Natural killer cell (primary cell): ENCODE measurements around the gene LCN6. TPM values are rescaled to one million over a fixed set of nuclear protein-coding genes. Genes with fewer than 3 reads are reported as not detected.

Source experiments
- ATAC-seq, 3 donors: fragments of 150-1000 bp in 2 of 3; fragments of 200-7000 bp in 1 of 3; cut with Tn5 transposase; 1 replicate in 1 of 3; 2 replicates in 2 of 3; pipeline ENCODE4 v1.10.0; 2021; ENCODE audit warnings: mild to moderate bottlenecking in 2 of 3, moderate library complexity in 2 of 3
- DNase-seq, 2 donors: peaks; one replicate each; pipeline versions ENCODE4 v3.0.0 to v3.0.0-alpha.2; 2013 to 2021; ENCODE audit warnings: mixed read lengths in 1 of 2
- H3K27ac ChIP-seq: one replicate; pipeline ENCODE4 v1.5.1; 2013; ENCODE audit warnings: mild to moderate bottlenecking, low read length
- H3K27me3 ChIP-seq: one replicate; pipeline ENCODE4 v1.6.1; 2013; ENCODE audit warnings: low read length; ENCODE audit not compliant: control insufficient read depth, insufficient read depth
- H3K36me3 ChIP-seq: one replicate; pipeline ENCODE4 v1.6.1; 2013; ENCODE audit warnings: low read length; ENCODE audit not compliant: control insufficient read depth, insufficient read depth
- H3K4me1 ChIP-seq: one replicate; pipeline ENCODE4 v1.6.1; 2013; ENCODE audit warnings: low read length; ENCODE audit not compliant: control insufficient read depth, insufficient read depth
- H3K4me3 ChIP-seq: one replicate; pipeline ENCODE4 v1.5.1; 2013; ENCODE audit warnings: low read length
- H3K9me3 ChIP-seq: one replicate; pipeline ENCODE4 v1.6.1; 2013; ENCODE audit warnings: low read length; ENCODE audit not compliant: control insufficient read depth, insufficient read depth
- H3K27ac Mint-ChIP-seq, 2 donors: one replicate each; pipeline ENCODE4 v1.8.0; 2022; ENCODE audit warnings: mild to moderate bottlenecking in 2 of 2, mixed read lengths in 2 of 2, moderate library complexity in 1 of 2
- H3K27me3 Mint-ChIP-seq, 2 donors: one replicate each; pipeline ENCODE4 v1.8.0; 2022; ENCODE audit warnings: low read depth in 2 of 2, mixed read lengths in 2 of 2
- H3K36me3 Mint-ChIP-seq: one replicate; pipeline ENCODE4 v1.8.0; 2022; ENCODE audit warnings: mixed read lengths
- H3K4me1 Mint-ChIP-seq, 2 donors: one replicate each; pipeline ENCODE4 v1.8.0; 2022; ENCODE audit warnings: mixed read lengths in 2 of 2
- H3K4me3 Mint-ChIP-seq: one replicate; pipeline ENCODE4 v1.8.0; 2022; ENCODE audit warnings: mild to moderate bottlenecking, moderate library complexity, mixed read lengths
- H3K9me3 Mint-ChIP-seq, 2 donors: one replicate each; pipeline ENCODE4 v1.8.0; 2022; ENCODE audit warnings: mixed read lengths in 2 of 2
- WGBS: methylation state at CpG from one replicate; pipeline ENCODE4 v1.1.7; 2013; ENCODE audit warnings: missing lambda C conversion rate; ENCODE audit not compliant: insufficient coverage; 5-methylcytosine and 5-hydroxymethylcytosine counted together
- intact Hi-C: fragments of 100-400 bp; cut with micrococcal nuclease; formaldehyde crosslinking; loops from one replicate; pipeline ENCODE4 v1.14.2; 2022
- total RNA-seq, 4 donors: library from RNA; stranded (reverse); fragments of 120-200 nt in 1 of 4; gene quantifications; one replicate each; pipeline versions ENCODE4 v1.2.3 to v1.2.4, GENCODE V29; 2013 to 2022
- TF ChIP-seq, protein P1 (sequence below): fragments of 200-600 bp; IDR thresholded peaks from one replicate; pipeline ENCODE4 v1.8.0; 2022; ENCODE audit warnings: antibody characterized with exemption

Gene LCN6
- total RNA-seq, 3 donors from 2014 or later (not counting 1 experiment from before 2014, with no cell fraction given) = not detected

DNA sequence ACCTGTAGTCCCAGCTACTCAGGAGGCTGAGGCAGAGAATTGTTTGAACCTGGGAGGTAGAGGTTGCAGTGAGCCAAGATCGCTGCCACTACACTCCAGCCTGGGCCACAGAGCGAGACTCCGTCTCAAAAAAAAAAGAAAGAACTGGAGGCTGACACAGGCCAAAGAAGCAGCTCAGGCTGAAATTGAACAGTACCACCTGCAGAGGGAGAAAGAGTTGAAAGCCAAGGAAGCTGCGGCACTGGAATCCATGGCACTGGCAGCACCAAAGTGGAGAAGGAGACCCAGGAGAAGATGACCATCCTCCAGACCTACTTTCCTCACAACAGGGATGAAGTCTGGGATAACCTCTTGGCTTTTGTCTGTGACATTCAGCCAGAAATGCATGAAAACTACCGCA, 31.5 kb upstream of the LCN6 start:
- H3K4me3 Mint-ChIP-seq = no peak overlapping the region
- H3K36me3 Mint-ChIP-seq = no peaks in the 10 kb centered on the region
- H3K9me3 Mint-ChIP-seq = no peaks in the 10 kb centered on the region
- H3K27ac Mint-ChIP-seq = no peak overlapping the region
- peaks cover 25 to 35% of the 10 kb centered on the region in 2 donors for H3K27me3 Mint-ChIP-seq
- no peak overlapping the region for H3K27ac ChIP-seq
- H3K9me3 ChIP-seq = no peaks in the 10 kb centered on the region
- no peak overlapping the region for H3K4me3 ChIP-seq
- H3K36me3 ChIP-seq = no peaks in the 10 kb centered on the region
- no peaks in the 10 kb centered on the region for H3K27me3 ChIP-seq
- TF ChIP-seq, protein P1, sequence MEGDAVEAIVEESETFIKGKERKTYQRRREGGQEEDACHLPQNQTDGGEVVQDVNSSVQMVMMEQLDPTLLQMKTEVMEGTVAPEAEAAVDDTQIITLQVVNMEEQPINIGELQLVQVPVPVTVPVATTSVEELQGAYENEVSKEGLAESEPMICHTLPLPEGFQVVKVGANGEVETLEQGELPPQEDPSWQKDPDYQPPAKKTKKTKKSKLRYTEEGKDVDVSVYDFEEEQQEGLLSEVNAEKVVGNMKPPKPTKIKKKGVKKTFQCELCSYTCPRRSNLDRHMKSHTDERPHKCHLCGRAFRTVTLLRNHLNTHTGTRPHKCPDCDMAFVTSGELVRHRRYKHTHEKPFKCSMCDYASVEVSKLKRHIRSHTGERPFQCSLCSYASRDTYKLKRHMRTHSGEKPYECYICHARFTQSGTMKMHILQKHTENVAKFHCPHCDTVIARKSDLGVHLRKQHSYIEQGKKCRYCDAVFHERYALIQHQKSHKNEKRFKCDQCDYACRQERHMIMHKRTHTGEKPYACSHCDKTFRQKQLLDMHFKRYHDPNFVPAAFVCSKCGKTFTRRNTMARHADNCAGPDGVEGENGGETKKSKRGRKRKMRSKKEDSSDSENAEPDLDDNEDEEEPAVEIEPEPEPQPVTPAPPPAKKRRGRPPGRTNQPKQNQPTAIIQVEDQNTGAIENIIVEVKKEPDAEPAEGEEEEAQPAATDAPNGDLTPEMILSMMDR = no peak
- no peaks in the 10 kb centered on the region for H3K4me1 ChIP-seq
- 86% methylated on average over 5 of the region's 5 CpGs for WGBS
- DNase-seq (no peak), ATAC-seq (no peak)
- intact Hi-C loops = no loop called here
- H3K4me1 Mint-ChIP-seq = no peaks in the 10 kb centered on the region

DNA sequence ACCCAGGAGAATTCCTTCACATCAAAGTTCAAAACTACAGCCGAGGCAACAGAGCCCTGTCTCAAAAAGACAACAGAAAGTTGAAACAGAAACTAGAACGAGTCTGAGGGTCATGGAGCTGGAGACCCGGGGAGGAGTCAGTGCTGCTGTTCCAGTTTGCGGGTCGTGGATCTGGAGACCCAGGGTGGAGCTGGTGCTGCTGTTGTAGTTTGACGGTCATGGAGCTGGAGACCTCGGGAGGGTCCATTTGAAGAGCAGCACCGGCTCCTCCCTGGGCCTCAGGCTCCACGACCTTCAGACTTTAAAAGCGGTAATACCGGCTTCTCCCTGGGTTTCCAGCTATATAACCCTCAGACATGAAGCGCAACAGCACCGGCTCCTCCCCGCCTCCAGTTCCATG, 29.0 kb upstream of the LCN6 start:
- Histone ChIP-seq H3K27ac (no peak overlapping the region), H3K4me1 (peaks cover 5% of the 10 kb centered on the region), H3K4me3 (no peak overlapping the region), H3K27me3 (no peaks in the 10 kb centered on the region), H3K36me3 (no peaks in the 10 kb centered on the region), H3K9me3 (peaks cover 9% of the 10 kb centered on the region)
- WGBS = 76% methylated on average over 14 of the region's 14 CpGs
- H3K27me3 Mint-ChIP-seq = peaks cover 25 to 35% of the 10 kb centered on the region in 2 donors
- H3K27ac Mint-ChIP-seq = no peak overlapping the region
- peaks cover 0 to 5% of the 10 kb centered on the region in 2 donors for H3K4me1 Mint-ChIP-seq
- no peak overlapping the region for H3K4me3 Mint-ChIP-seq
- ATAC-seq (no peak), DNase-seq (no peak)
- intact Hi-C loops = no loop called here
- H3K36me3 Mint-ChIP-seq = no peaks in the 10 kb centered on the region
- no peaks in the 10 kb centered on the region for H3K9me3 Mint-ChIP-seq
- TF ChIP-seq, protein P1 = no peak

DNA sequence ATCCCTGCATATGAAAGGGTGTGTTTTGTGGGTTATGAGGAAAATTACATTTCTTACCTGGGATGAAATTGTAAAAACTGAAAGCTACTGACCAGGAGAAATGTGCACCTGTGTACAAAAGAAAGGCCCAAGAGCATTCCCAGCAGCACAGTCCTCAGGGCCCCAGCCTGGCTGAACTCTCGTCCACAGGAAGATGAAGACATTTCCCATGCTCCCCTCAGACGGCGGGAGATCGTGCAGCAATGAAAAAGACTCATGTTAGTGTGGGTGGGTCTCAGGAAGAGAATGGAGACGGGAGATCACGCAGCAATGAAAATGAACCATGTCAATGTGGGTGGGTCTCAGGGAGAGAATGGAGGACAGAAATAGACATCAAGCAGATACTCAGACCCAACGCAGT, 28.6 kb upstream of the LCN6 start:
- H3K27ac Mint-ChIP-seq = no peak overlapping the region
- DNase-seq (no peak), ATAC-seq (no peak)
- Histone ChIP-seq H3K27ac (no peak overlapping the region), H3K4me1 (peaks cover 5% of the 10 kb centered on the region), H3K36me3 (no peaks in the 10 kb centered on the region), H3K27me3 (no peaks in the 10 kb centered on the region), H3K9me3 (peaks cover 9% of the 10 kb centered on the region), H3K4me3 (no peak overlapping the region)
- H3K4me3 Mint-ChIP-seq = no peak overlapping the region
- WGBS = 81% methylated on average over 7 of the region's 7 CpGs
- H3K9me3 Mint-ChIP-seq = no peaks in the 10 kb centered on the region
- no peaks in the 10 kb centered on the region for H3K36me3 Mint-ChIP-seq
- peaks cover 25 to 35% of the 10 kb centered on the region in 2 donors for H3K27me3 Mint-ChIP-seq
- TF ChIP-seq, protein P1 = no peak
- H3K4me1 Mint-ChIP-seq = peaks cover 0 to 5% of the 10 kb centered on the region in 2 donors
- intact Hi-C loops = no loop called here

DNA sequence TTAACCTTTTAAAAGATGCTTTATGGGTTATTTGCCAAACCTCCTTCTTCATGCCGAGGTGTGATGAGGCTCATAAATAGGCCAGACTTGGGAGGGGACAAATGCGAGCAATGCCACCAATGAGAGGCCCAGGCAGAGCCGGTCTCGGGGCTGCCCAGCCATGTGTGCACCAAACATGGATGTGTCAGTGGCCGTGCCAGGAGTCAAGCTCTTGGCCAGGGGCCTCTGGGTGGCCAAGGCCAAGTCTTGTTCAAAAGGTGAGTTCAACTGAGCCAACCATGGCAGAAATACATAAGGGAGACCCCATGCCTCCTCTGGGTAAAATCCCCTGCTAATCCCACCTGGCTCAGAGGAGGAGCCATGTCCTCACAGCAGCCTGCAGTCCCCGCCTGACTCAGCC, 26.9 kb upstream of the LCN6 start:
- Mint-ChIP-seq H3K27ac (no peak overlapping the region), H3K4me3 (no peak overlapping the region), H3K4me1 (peaks cover 0 to 5% of the 10 kb centered on the region in 2 donors), H3K9me3 (no peaks in the 10 kb centered on the region), H3K27me3 (peaks cover 22 to 35% of the 10 kb centered on the region in 2 donors), H3K36me3 (no peaks in the 10 kb centered on the region)
- DNase-seq = no peak
- ATAC-seq = no peak
- Histone ChIP-seq H3K27me3 (no peaks in the 10 kb centered on the region), H3K4me1 (peaks cover 5% of the 10 kb centered on the region), H3K4me3 (no peak overlapping the region), H3K36me3 (no peaks in the 10 kb centered on the region), H3K27ac (no peak overlapping the region), H3K9me3 (peaks cover 9% of the 10 kb centered on the region)
- WGBS = 95% methylated on average over 6 of the region's 6 CpGs
- intact Hi-C loops = no loop called here
- TF ChIP-seq, protein P1 = no peak
